Fibroblast of villous mesenchyme (primary cell): Measurements from ENCODE around the gene NFIA. TPM values are rescaled to one million over a fixed set of nuclear protein-coding genes. Genes with fewer than 3 reads are reported as not detected.

Source experiments
- DNase-seq: peaks from one replicate; pipeline ENCODE4 v3.0.0-alpha.2; 2010; ENCODE audit warnings: low read depth
- H3K4me3 ChIP-seq: 2 replicates; pipeline ENCODE4 v1.5.1; 2011; ENCODE audit warnings: low read depth, mild to moderate bottlenecking, low read length
- total RNA-seq: library from RNA; depleted of rRNA; stranded (reverse); fragments of >200 nt; gene quantifications from 2 replicates; pipeline ENCODE4 v1.2.3, GENCODE V29; 2012
- TF ChIP-seq, protein P1 (sequence below): IDR thresholded peaks from 2 replicates; pipeline ENCODE4 v1.5.1; 2012; ENCODE audit warnings: low read depth, mild to moderate bottlenecking, low read length; ENCODE audit not compliant: insufficient read depth

Gene NFIA
- total RNA-seq, 1 donor = 10.4 TPM

DNA sequence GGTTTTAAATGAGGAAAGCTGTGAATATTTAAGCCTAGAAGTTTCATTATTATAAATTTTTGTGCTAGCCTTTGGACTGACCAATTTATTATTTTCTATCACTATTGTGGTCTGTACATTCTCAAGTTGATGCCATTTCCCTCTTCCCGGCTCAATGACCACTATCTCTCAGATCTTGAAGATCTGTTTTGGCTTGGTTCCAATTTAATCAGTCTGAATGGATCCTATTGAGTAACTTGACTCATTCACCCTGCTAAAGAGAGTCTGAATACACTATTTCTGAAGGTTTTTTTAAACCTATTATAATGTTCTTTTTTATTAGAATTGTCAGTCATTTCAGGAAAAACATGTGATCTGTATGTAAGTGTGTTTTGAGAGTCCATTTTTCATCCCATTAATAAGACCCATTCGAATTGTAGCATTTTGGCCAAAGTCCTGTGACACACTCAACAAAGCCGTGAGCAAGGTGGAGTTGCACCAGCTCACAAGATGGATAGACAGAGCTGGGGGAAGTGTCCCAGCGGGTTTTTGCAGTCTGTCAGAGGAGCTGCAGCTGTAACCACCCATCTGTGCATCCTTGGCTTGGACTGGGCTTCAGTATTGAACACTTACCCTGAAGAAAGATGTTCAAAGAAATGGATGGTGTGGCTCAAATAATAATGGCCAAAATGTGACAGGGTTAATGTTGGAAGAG lies 145.6 kb downstream of the NFIA start:
- no peak for DNase-seq
- TF ChIP-seq, protein P1, sequence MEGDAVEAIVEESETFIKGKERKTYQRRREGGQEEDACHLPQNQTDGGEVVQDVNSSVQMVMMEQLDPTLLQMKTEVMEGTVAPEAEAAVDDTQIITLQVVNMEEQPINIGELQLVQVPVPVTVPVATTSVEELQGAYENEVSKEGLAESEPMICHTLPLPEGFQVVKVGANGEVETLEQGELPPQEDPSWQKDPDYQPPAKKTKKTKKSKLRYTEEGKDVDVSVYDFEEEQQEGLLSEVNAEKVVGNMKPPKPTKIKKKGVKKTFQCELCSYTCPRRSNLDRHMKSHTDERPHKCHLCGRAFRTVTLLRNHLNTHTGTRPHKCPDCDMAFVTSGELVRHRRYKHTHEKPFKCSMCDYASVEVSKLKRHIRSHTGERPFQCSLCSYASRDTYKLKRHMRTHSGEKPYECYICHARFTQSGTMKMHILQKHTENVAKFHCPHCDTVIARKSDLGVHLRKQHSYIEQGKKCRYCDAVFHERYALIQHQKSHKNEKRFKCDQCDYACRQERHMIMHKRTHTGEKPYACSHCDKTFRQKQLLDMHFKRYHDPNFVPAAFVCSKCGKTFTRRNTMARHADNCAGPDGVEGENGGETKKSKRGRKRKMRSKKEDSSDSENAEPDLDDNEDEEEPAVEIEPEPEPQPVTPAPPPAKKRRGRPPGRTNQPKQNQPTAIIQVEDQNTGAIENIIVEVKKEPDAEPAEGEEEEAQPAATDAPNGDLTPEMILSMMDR = no peak
- H3K4me3 ChIP-seq = no peak overlapping the region

- H3K4me3 ChIP-seq = no peak overlapping the region
- TF ChIP-seq, protein P1 = no peak
- no peak for DNase-seq
Observed at GRCh38 chr1:61230523-61230922, 148.2 kb downstream of the NFIA start.

DNA sequence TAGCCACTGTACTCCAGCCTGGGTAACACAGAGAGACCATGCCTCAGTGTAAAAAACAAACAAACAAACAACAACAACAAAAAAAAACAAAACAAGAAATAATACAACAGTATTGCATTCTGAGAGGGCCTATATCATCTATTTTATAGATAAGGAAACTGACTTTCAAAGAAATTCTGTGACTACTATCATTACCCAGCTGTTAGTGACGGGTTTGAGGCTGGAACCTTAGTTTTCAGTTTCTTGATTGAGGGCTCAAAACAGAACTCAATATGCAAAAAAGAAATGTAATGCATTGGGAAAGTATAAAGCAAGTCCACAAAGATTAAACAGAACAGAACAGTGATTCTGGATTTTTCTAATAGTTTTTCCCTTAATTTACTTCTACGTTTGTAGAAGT lies 149.4 kb downstream of the NFIA start:
- DNase-seq = no peak
- TF ChIP-seq, protein P1 = no peak
- no peak overlapping the region for H3K4me3 ChIP-seq

- DNase-seq = no peak
- TF ChIP-seq, protein P1 = no peak
Observed at GRCh38 chr1:61233121-61233660, 150.8 kb downstream of the NFIA start.

GRCh38 chr1:61234587-61234919 lies 152.2 kb downstream of the NFIA start:
- no peak for DNase-seq
- H3K4me3 ChIP-seq = no peak overlapping the region
- TF ChIP-seq, protein P1 = no peak

More at GRCh38 chr1:61233121-61233660, 150.8 kb downstream of the NFIA start:
- no peak overlapping the region for H3K4me3 ChIP-seq

GRCh38 chr1:61237147-61237546 lies 154.8 kb downstream of the NFIA start:
- no peak for DNase-seq
- TF ChIP-seq, protein P1 = no peak
- H3K4me3 ChIP-seq = no peak overlapping the region
